ENCODE measurements around the gene ALKBH6. TPM values are rescaled to one million over a fixed set of nuclear protein-coding genes. Genes with fewer than 3 reads are reported as not detected.
A peak's percentile ranks its signal among the peaks of the same experiment; 100 is the strongest.

ALKBH6 gene
- total RNA-seq, 1 experiment from 2014 or later, result 34.1 TPM

DNA sequence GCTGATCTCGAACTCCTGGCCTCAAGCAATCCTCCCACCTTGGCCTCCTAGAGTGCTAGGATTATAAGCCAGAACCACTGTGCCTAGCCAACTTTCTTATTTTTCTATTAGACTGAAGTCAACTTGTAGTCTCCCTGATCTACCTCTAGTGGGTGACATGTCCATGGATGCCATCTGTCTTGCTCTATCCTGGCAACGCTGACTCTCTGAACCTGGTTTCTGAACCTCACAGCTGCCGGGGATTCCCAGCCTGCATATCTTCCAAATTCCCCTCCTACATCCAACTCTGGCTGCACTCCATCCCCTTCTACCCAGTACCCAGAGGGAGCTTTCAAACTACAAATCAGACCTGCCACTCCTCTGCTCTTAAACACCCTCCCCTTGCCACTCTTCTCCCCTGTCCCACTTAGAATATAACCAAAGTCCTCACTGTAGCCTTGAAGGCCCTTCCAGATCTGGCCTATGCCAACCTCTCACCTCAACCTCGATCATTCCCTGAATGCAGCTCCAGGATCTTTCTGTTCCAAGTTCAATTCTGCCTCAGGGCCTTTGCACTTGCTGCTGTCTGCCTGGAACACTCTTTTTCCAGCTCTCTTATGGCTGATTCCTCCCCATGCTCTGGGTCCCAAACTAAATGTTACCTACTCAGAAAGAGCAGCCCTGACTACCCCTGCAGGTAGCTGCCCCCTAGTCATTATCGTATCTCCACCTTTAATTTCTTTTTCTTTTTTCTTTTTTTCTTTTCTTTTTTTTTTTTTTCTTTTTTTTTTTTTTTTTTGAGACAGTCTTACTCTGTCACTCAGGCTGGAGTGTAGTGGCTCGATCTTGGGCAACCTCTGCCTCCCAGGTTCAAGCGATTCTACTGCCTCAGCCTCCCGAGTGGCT is 16.5 kb upstream of the ALKBH6 start:
- peak; percentile 67 for DNase-seq (ENCODE audit: low read depth)

DNA sequence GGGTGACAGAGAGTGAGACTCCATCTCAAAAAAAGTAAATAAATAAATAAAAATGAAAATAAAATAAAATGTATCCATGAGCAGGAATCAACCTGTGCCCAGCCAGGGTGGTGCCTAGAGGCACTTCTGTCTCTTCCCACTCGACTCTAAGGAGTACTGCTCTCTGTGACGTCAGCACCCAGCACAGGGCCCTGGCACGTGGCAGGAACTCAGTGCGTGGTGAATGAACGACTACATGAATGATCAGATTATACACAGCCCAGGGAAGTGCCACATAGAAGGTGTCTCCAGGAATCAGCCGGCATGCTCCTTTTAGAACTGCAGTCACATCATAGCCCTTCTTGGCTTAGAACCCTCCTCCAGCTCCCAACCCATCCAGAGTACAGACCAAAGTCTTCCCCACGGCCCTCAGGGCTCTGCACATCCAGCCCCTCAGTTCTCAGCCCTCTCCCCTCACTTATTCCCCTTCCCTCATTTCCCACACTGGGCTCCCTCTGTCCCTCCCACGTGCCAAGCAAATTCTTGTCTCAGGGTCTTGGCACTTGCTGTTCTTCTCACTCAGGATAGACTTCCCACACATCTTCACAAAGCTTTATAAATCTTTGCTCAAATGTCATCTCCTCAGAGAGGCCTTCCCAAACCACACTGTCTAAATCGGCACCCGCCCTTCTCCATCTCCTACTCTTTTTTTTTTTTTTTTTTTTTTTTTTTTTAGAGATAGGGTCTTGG is 14.5 kb upstream of the ALKBH6 start:
- no peak for DNase-seq (ENCODE audit: low read depth)

DNA sequence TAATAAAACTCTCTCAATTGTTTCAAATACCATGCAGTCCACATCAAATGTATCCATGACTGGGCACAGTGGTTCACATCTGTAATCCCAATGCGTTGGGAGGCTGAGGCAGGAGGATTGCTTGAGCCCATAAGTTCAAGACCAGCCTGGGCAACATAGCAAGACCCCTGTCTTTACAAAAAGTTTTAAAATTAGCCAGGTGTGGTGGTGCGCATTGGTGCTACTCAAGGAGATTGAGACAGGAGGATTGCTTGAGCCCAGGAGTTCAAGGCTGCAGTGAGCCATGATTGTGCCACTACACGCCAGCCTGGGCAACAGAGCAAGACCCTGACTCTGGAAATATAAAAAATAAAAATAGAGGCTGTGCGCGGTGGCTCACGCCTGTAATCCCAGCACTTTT is 13.7 kb upstream of the ALKBH6 start:
- no peak for DNase-seq (ENCODE audit: low read depth)

DNA sequence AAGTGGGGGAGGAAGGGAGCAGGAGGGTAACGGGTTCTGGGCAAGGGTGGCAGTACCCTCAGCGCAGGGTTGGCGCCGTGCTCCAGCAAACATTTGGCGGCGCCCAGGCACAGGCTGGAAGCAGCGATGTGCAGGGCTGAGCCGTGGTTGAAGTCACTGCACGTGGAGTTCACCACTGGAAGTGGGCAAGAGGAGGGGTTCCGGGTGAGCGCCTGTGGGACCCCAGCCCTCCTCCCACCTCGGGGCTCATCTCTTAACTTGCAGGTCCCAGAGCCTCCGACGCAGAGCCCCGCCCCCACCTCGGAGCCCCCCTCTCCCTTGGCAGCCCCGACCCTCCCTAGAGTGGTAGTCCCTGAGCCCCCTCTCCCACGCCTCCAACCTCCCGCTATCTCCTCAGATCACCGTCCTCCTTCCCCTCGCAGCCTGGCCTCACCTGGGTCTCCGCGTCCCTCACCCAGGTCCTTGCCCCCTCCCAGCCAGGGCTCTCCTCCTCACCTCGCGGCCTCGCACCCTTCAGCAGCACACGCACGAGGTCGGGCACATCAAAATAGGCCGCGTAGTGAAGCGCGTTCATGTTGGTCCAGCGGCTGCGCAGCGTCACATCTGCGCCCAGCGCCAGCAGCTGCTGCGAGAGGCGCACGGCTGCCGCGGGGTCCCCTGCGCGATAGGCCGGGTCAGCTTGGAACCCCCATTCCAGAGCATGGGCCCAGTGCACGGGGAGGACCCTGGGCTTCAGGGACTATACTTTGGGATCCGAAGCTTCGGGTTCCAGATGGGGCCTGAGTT is 12.3 kb upstream of the ALKBH6 start:
- DNase-seq (ENCODE audit: low read depth), result no peak

DNA sequence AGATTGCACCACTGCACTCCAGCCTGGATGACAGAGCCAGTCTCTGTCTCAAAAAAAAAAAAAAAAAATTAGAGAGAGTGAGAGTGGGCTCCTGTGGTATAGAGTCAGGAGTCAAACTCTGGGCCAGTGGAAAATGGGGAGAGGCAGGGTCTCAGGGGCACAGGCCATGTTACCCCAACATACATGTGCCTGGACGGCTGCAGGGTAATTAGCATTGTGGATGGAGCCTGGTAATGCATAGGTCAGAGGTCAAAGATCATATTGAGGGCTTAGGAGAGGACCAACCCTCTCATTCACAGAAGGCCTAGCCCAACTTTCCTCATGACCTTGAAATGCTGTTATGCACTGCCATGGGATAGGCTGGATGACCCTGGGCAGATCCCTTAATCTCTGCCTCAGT is 11.5 kb upstream of the ALKBH6 start:
- no peak for DNase-seq (ENCODE audit: low read depth)

DNA sequence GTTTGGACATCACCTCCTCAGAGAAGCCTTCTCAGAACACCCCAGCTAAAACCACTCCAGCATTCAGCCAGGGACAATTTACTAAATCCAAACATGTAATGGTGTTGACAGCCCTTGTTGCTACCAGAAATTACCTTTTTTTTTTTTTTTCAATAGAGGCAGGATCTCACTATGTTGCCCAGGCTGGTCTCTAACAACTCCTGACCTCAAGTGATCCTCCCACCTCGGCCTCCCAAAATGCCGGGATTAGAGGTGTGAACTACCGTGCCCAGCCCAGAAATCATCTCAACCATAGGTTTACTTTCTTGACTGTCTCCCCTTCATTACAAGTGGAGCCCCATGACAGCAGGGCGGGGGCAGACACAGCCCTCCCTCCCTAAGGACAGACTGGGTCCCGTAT is 9.4 kb upstream of the ALKBH6 start:
- no peak for DNase-seq (ENCODE audit: low read depth)

DNA sequence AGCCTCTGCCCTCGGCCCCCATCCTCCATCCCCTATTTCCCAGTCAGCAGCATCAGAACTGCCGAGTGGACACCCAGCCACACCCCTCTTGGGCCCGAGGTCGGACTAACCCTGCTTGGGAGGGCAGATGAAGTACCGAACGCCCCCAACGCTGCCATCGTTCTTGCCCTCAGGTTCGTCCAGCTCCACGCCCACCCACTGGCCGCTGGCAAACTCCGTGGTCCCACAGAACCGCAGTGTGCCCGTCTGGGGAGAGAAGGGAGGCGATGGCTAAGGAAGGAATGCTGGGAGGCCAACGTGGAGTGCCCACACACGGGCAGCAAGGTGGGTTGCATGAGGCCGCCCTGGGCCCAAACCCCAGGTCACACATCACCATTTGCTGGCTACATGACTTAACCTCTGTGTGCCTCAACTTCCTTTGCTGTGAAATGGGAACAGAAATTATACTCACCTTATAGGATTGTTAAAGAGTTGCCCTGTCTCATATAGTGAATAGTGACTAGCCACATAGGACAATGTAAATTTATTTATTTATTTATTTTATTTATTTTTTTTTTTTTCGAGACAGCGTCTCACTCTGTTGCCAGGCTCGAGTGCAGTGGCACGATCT is 5.2 kb upstream of the ALKBH6 start:
- DNase-seq (ENCODE audit: low read depth), result no peak

DNA sequence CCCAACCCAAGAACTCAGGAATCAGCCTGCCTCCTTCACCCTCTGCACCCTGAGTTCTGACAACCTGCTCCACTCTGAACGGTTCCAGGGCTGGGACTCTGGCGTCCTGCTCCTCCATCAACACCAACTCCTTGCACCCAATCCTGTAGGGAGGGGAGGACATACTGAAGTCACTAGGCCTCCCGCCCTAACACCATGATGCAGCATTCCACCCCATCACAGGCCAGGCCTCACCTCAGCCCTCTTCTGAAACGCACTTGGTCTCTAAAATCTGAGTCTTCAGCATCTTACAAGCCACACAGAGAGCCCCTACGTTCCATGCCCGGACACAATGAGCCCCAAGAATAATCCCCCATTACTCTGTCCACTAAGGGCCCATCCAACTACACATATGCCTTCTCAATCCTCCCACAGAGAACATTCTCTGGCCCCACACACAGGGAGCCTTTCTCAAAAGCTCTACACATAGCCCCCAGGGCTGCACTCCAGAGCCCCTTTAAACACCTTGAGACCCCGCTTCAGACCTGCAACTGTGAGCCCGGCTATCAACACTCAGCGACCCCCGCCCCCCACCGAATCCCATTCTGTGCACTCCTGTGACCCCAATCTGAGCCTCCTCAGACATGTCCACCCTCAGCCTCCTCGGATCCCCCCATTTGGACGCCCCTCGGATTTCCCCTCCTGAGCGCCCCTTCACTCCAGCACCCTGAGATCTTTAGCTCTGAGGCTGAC is 567 bp downstream of the ALKBH6 start:
- no peak for DNase-seq (ENCODE audit: low read depth)

DNA sequence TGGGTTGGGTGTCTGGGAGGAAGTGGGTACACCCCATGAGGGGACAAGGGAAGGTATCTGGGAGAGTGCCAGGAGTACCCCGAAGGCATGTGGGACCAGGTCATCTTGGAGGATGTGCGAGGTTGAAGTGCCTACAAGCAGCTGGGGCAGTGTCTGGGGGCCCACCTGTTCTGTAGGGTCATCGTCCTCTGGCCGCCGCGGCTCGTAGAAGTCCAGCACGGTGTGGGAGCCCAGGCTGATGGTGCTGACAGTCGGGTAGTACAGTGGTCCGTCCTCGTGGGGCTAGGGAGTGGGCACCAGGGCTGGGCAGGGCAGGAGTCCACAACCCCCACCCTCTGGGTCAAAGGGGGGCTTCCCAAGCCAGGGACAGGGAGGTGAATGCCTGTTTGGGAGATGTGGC is 3.6 kb downstream of the ALKBH6 start:
- DNase-seq (ENCODE audit: low read depth), result no peak

DNA sequence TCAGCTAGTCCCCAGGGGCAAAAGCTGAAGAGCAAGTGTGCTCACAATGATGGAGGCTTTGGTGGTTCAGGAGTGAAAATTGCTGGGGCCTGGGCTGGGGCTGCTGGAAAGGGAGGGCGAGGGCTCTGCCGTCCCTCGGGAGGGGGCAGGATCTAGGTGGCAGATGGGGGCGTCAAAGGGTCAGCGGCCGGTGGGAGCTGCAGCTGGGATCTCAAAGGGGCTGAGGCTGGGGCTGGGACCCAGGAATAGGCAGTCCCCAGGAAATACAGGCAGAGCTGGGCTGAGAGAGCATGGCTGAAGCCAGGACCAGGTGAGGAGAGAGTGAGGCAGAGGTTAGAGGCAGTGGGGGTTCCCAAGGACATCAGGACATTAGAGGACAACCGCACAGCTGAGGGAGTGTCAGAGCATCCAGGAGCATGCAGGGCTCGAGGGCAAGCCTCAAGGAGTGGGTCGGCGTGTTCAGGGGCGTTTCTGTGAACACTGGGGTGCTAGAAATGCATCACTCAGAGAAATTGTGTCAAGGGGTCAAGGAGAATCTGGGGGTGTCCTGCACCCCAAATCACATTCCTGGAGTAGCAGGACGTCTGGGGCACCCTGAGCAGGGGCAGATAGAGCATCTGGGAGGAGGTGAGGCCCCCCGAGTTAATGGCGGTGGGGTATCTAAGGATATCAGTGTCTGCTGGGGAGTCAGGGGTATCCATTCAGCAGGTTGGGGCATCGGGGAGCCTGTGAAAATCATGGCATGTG is 4.2 kb downstream of the ALKBH6 start:
- no peak for DNase-seq (ENCODE audit: low read depth)

DNA sequence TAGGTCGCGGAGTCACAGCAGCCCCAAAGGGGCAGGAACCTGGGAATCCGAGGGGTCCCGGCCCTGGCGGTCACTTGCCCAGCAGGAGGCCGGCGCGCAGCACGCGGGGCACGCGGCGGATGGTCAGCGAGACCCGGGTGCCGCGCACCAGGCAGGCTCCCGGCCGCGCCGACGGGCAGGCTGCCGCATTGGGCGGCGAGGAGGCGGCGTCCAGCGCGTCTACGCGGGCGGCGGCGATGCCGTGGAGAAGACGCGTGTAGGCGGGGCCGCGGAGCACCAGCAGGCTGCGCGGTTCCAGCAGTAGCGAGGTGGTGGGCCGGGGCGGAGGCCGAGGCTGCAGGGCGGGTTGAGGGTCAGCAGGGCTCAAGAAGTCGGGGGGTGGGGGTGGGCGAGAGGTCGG is 4.8 kb downstream of the ALKBH6 start:
- DNase-seq (ENCODE audit: low read depth), result peak; percentile 67

DNA sequence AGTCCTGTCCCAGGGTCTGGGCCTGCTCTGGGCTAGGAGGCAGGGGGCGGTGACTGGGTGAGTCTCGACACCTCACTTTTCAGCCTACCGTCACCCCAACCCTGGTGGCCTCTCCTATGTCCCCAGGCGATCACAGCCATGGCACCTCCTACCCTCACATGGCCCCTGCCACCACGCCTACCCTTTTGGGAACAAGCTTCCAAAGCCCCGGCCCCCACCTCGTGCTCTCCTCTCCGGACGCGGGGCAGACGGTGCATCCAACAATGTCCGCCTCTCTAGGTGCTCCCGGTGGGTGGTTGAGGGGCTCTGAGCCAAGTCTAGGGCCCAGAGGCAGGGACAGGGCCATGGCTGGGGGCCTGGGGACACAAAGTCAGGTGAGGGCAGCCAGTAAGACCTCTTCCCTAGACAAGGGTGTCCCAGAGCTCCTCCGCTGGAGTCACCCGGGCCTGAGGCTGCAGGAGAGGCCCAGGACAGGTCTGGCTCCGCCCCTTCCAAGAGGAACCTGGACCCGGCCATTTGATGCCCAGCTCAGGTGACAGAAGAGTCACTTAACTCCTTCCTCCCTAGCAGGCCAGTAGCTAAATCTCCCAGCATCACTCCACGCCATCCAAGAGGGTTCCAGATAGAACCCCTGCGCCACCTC is 5.6 kb downstream of the ALKBH6 start, which contains the start of gene SYNE4:
SYNE4 (minus strand) TSS at position 478 of the 643 bp plus-strand sequence; CDS start at position 346, 132 bp downstream.
- no peak for DNase-seq (ENCODE audit: low read depth)

DNA sequence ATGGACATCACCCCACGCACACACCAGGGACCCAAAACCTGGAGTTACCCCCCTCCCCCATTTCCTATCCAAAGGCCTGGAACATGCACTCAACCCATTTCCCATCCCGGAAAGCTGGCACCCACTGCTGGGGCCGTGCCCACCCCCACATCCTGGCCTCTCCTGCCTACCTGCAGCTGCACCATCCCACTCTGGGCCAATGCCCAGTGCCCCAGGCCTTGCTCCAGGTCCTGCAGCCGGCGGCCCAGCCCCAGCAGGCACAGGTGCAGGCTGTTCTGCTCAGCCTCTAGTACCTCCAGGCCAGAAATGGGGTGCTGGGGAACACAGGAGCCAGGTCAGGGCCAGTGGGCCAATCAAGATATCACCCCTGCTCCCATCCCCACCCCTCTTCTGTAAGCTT is 7.1 kb downstream of the ALKBH6 start:
- DNase-seq (ENCODE audit: low read depth), result no peak

DNA sequence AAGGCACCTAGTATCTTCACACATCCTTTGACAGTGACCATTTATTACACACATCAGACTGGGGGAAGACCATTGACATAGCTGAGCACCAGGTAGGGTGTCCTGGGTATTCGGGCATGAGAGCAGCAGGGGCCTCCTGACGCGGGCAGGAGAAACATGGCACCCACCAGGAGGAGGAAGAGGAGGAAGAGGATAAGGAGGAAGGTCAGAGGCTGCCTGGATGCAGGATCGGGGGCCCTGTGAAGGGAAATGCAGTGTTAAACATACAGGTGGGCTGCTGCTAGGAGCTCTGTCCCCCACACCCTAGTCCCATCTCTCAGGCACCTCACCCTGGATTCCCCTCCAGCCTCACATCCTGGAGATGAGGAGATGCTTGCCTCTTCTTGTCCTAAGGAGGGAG is 10.7 kb downstream of the ALKBH6 start:
- no peak for DNase-seq (ENCODE audit: low read depth)

DNA sequence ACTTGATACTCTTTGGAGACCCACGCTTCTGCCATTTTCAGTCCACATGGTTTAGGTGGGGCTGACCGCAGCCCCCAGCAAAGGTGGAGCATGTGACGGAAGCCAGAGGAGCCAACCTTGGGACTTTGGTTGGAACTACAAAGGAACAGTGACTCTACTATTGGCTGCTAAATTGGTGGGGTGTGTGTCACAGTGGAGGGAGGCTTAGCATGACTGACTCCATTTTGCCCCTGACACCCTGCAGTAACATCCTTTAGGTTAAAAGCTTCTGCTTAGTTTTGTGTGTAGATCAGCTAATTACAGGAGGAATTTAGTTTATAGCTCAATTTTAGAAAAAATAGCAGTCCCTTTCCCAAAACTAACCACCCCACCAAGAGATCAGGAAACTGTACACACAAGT is 12.4 kb downstream of the ALKBH6 start:
- DNase-seq (ENCODE audit: low read depth), result no peak

DNA sequence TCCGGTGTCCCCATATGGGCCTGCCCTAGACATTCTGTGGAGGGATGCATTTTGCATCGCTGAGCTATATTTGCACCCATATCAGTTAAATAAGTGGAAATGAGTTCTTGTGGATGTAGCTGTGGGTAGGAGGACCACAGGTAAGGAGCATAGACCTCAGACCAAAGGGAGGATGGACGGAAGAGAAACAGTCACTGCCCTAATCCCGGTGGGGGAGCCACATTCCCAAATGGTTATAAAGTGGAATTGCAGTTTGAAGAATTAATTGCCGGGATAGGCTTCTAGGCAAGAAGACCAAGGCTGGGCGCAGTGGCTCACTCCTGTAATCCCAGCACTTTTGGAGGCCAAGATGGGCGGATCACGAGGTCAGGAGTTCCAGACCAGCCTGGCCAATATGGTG is 17.2 kb downstream of the ALKBH6 start:
- DNase-seq (ENCODE audit: low read depth), result no peak

DNA sequence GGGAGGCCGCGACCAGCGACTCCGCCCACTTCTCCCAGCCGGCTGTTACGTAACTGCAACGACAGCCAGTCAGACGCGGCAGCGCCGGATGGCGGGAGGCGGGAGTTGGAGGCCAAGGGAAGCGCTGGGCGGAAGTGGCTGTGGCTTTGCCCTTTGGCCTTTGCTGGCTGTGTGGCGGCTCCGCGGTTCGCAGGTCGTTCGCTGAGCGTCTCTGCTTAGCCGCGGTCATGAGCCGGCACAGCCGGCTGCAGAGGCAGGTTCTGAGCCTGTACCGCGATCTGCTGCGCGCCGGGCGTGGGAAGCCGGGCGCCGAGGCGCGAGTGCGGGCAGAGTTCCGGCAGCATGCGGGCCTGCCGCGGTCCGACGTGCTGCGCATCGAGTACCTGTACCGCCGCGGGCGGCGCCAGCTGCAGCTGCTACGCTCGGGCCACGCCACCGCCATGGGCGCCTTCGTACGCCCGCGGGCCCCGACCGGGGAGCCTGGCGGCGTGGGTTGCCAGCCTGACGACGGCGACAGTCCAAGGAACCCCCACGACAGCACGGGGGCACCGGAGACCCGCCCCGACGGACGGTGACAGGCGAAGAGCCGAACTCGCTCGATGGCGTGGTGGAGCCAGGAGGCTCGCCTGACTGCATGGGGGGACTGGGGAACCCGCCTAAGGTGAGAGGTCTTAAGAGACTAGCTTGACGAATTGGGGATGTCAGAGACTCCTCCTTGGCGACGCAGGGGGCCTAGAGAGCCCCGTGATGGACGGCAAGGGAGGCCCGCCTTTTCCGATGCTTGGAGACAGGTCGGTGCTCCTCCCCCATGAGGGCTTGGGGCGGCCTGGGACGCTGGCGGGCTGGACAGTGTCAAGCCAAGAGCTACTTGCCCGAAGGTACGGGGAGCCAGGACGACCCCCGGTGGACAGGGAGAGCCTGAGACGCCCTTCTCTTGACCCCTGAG is 18.7 kb downstream of the ALKBH6 start, which contains the start of gene SDHAF1:
SDHAF1 (plus strand) TSS at position 141 of the 946 bp plus-strand sequence; CDS start at position 228, 87 bp downstream.
- peak; percentile 94 for DNase-seq (ENCODE audit: low read depth)

DNA sequence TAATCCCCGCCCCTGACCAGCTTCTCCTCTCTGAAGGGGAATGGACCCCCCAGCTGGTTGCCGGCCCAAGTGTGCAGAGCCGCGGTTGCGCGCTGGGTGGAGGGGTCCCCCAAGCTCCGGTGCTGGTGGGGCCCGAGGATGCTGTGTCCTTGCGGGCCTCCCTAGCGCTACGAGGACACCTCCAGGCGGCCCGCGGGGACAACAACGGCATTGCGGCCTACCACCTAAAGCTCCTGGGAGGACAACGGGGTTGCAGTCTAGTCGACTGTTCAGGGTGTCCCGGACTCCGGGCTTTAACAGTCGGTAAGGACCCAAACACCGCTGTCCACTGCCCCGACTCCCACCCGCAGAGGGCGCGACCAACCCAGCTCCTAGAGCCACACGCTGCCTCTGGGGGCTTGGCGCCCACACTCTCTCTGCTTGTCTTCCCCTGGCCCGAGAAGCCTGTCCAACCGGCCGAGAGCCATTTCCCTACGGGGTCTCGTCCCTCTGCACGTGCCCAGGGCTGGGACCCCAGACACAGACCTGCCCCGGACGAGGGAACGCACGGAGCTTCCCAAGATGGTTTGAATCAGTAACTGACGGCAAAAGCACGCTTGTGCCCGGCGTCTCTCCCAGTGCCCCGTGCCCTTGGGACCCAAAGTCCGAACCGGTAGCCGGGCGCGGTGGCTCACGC is 20.0 kb downstream of the ALKBH6 start:
- peak; percentile 37 for DNase-seq (ENCODE audit: low read depth)
